Endometrium (tissue), 2 donors: Measurements from ENCODE around the gene LYRM2.

Experiments
- FAIRE-seq: peaks from 2 replicates; lab custom pipeline; 2012; peaks lifted over from hg19 to GRCh38; lab: Jason Lieb, UNC
- donor health status: control.
- donor health status: control.

LYRM2 gene

DNA sequence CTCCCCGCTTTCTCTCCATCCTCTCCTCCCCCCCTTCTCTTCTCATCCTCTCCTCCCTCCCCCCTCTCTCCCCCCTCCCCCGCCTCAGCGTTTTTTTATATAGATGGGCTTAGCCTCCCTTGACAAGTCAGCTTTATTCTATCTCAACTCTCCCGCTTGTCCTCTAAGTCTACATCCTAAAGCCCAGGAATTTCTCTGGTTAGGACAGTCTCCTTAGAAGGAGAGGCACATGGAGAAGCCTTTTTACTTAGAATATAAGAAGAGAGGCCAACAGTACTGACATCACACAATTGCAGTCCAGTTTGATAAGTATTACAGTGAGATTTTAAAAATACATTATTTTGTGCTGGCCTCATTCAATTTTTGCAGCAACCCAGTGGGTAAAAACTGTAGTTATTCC lies 83.5 kb downstream of the LYRM2 start:
- no peak for FAIRE-seq

GRCh38 chr6:89554106-89554505 lies 84.4 kb downstream of the LYRM2 start:
- FAIRE-seq, result no peak

- FAIRE-seq, result no peak
Measured at GRCh38 chr6:89553431-89553830, 85.1 kb downstream of the LYRM2 start.

DNA sequence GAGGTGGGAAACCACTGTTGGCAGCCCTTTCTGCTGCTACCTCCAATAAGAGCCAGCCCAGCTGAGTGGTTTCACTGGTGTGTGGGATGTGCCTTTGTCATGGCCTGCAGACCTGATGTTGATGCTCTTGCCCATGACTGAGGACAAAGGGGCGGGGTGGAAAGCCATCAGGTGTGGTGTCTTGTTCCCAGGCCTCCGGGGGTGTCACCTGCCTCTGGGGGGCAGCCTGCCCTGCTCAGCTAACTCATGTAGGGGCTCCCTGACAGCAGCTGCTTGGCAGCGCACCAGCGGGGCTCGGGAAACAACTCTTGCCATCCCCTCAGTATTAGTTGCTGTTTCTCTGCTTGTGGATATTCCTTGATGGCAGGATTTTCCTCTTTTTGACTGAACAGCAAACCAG lies 91.3 kb downstream of the LYRM2 start:
- FAIRE-seq, result no peak

DNA sequence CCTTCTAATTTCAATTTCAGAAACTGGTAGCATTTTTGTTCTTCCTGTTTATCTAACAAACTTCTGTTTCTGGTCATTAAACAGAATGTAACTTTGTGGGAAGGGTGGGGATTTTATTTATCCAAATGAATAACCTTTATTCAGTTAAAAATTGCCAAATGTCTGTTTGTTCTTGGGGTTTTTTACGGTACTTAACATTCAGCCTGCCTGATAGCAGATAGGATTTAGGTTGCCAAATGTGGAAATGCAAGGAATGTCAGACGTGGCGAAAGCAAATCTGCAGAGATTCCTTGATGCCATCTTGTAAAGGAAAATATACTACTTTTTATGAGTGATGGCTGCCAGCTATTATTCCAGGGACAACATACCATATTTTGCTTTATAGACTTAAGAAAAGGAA lies 95.7 kb downstream of the LYRM2 start:
- no peak for FAIRE-seq

DNA sequence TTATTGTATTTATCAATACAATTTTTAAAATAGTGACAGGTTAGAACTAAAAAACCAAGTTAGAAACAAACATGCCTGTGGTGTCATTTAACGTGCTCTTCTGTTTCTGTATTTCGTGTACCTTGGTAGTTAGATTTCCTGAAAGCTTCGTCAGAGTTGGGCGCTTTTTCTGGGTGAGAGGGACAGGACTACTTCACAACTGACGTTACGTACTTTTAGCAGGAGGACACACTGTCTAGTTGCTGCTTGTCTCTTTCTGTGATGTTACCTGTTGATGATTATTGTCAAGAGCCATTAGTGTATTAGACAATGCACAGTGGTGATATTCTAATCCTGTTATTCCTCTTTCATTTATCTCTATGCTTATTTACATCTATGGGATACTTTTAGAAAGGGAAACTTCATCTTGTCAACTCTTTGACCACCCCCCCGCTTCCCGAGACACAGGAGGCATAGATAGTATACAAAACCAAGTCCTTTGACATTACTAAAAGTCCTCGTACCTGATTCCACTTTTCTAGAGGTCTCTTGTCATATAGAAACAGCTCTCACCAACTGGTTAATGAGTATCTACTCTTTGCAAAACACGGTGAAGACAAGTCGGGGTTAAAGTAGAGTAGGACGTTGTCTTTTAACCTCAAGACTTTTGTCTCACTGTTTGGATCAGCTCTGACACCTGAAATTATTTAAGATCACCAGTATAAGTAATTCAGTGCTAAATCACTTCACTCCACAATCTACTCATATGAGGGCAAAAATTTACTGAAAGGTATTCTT lies 96.3 kb downstream of the LYRM2 start:
- FAIRE-seq, result no peak

DNA sequence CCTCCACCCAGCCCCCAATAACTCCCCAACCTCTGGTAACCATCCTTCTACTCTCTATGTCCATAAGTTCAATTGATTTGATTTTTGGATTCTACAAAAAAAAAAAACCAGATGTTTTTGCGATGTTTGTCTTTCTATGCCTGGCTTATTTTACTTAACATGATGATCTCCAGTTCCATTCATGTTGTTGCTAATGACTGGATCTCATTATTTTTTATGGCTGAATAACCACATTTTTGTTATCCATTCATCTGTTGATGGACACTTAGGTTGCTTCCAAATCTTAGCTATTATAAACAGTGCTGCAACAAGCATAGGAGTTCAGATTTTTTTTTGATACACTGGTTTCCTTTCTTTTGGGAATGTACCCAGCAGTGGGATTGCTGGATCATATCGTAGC lies 98.8 kb downstream of the LYRM2 start:
- no peak for FAIRE-seq

DNA sequence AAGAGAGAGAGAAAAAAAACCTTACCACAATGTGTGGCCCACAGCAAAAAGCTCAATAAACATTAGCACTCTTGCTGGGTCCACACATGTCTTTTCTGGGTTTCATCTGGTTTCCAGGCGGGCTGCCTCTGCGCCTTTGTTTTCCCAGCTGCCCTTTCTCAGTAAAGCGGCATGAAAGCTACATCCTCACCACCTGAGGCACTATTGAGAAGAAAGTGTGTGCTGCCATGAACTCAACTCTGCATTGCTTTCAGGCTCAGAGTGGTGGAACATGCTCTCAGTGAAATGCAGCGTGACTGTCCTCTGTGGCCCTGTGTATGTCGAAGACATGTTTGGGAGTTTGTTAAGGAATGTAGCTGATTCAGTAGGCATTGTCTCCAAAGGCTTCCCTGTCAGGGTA lies 102.3 kb downstream of the LYRM2 start:
- FAIRE-seq, result no peak

- no peak for FAIRE-seq
Measured at GRCh38 chr6:89530982-89531381, 107.6 kb downstream of the LYRM2 start.

GRCh38 chr6:89528866-89529265 lies 109.7 kb downstream of the LYRM2 start:
- no peak for FAIRE-seq

- FAIRE-seq, result no peak
Measured at GRCh38 chr6:89527634-89528033, 110.9 kb downstream of the LYRM2 start.

- FAIRE-seq, result no peak
Measured at GRCh38 chr6:89526563-89526869, 112.0 kb downstream of the LYRM2 start.

- no peak for FAIRE-seq
Measured at GRCh38 chr6:89525786-89526562, 112.6 kb downstream of the LYRM2 start.

DNA sequence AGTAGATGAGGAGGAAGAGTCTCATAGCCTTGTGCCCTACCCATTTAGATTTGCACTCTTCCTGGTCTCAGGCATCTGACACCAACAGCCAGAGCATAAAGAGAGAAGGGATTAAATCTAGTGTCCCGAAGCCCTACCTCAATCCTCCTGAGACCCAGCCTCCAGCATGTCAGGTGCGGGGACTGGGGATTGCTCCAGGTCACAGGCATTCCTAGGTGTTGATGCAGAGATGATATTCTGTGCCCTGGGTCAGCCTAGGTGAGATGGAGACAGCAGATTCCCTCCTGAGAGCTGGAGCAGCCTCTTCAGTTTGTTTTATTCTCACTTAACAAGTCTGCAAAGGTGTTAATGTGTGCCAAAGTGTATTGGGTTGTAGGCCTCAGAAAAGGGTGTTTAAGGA lies 115.8 kb downstream of the LYRM2 start:
- FAIRE-seq, result no peak

GRCh38 chr6:89520736-89521135 lies 117.8 kb downstream of the LYRM2 start:
- no peak for FAIRE-seq

GRCh38 chr6:89518352-89519055 lies 120.0 kb downstream of the LYRM2 start:
- no peak for FAIRE-seq
